ENCODE results near the gene VPS54. TPM values are rescaled to one million over a fixed set of nuclear protein-coding genes. Genes with fewer than 3 reads are reported as not detected.

The VPS54 gene
- total and polyA plus RNA-seq, 9 of the 15 experiments (the other 6 are each of a cell fraction or from before 2014, with no cell fraction given) = 4.9 to 23.2 (median 13.2) TPM

DNA sequence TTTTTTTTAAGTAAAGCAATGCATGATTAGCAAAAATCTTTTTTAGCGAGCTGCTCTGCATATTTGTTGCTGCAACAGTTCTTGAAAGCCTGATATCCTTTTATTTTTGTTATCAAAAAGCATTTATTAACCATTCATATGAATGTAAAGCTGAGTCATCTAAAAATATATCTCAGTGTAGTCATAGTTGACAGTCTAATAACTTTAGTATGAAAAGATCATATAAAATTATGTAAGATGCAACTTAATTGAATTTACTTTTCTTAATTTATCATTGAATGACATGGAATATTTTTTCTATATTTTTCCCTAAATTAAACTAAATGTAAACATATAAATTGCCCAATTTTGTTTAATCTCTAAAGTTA lies 169.0 kb downstream of the VPS54 start:
- Histone ChIP-seq H3K79me2 (ENCODE audit: control insufficient read depth, insufficient read depth, low read length) (peaks cover 96% of the 10 kb centered on the region), H3K9ac (ENCODE audit: insufficient read depth in 1 of 2, low read depth in 2 of 2, low read length in 2 of 2) (no peak overlapping the region), H3K9me1 (ENCODE audit: control insufficient read depth, insufficient read depth, low read length) (no peaks in the 10 kb centered on the region), H3K9me3 (replicated peaks; ENCODE audit: control insufficient read depth, insufficient read depth, low read depth, low read length) (no peaks in the 10 kb centered on the region), H4K20me1 (replicated peaks; ENCODE audit: control insufficient read depth, insufficient read depth, low read length) (peaks cover 8% of the 10 kb centered on the region; the same call in 1 of the 2 replicates), H3K36me3 (ENCODE audit: control insufficient read depth, insufficient read depth, low read length) (no peaks in the 10 kb centered on the region; the same call in 2 of the 3 replicates), H3K27me3 (ENCODE audit: control insufficient read depth in 2 of 2, insufficient read depth in 2 of 2, low read length in 2 of 2) (no peaks in the 10 kb centered on the region), H3K4me2 (ENCODE audit: insufficient read depth, low read length) (no peak overlapping the region), H2AFZ (ENCODE audit: low read depth, low read length) (no peak overlapping the region), H3K4me1 (replicated peaks in 1 of 2; ENCODE audit: control insufficient read depth in 2 of 2, insufficient read depth in 2 of 2, low read length in 2 of 2) (peaks cover 0 to 42% of the 10 kb centered on the region in 2 experiments; a peak in 4 of 5 replicates), H3K4me3 (no peak overlapping the region), H3K27ac (ENCODE audit: extremely low read depth, low read depth, low read length) (no peak overlapping the region)
- BruUV-seq (replicated peaks) = no TSS peak
- peak; percentile 93 for TF ChIP-seq ZNF316 (IDR thresholded peaks at IDR 0.05)
- peak; percentile 76 for TF ChIP-seq MAFG (tag; conservative IDR thresholded peaks at IDR 0.05)
- TF ChIP-seq C11orf30 (IDR thresholded peaks at IDR 0.05; ENCODE audit: low read depth) = peak; percentile 85
- TF ChIP-seq MAFK (IDR thresholded peaks at IDR 0.05; ENCODE audit: low read length) = peak; percentile 26; the same call in 1 of the 2 replicates
- TF ChIP-seq MAFF (IDR thresholded peaks at IDR 0.05; ENCODE audit: low read length) = peak; percentile 55; the same call in 1 of the 2 replicates
- TF ChIP-seq SIX5 (IDR thresholded peaks at IDR 0.05; ENCODE audit: borderline replicate concordance in 1 of 2, insufficient read depth in 1 of 2, low read depth in 1 of 2, low read length in 2 of 2) = no peak
- ATAC-seq (no peak), FAIRE-seq (no peak), DNase-seq (ENCODE audit: extremely low read depth in 1 of 4, low spot score in 3 of 4) (no peak)
- ChIA-PET POLR2A (interaction anchor here (0.8 to 6.2 kb wide), 3 partner anchors 9 to 140 kb away, joined by 3 to 47 read pairs (median 3); partner anchors contain the start of gene UGP2), CTCF (ENCODE audit: low intra/inter-chr PET ratio) (no interaction called here)
- in situ Hi-C loops (cut with MboI) (no loop called here), intact Hi-C loops (cut with micrococcal nuclease) (no loop called here)
- WGBS (ENCODE audit: insufficient coverage, low coverage, missing lambda C conversion rate) = 23% methylated on average over 1 of the region's 1 CpG

Data from K562 (cell line).